NCI-H345 (cell line): ENCODE data around the gene YEATS2.

Source experiments
- DNase-seq: peaks from one replicate; lab custom pipeline; 2025; lab: John Stamatoyannopoulos, UW

The YEATS2 gene

DNA sequence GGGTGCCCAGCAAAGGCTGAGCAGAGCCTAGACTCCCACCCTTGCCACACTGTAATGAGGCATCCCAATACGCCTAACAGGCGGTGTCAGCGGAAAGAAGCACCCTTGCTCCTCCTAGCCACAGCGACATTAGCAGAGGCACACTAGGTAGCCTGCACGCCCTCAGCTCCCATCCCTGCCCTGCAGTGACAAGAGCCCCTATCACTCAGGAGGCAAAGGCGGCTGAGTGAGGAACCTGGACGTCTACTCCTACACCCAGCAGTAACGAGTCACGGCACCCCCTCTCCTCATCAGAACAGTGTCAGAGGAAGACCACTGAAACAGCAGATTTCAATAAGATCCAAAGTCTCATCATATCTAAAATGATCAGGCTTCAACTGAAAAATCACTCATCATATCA, 139.8 kb downstream of the YEATS2 start:
- no peak for DNase-seq

DNA sequence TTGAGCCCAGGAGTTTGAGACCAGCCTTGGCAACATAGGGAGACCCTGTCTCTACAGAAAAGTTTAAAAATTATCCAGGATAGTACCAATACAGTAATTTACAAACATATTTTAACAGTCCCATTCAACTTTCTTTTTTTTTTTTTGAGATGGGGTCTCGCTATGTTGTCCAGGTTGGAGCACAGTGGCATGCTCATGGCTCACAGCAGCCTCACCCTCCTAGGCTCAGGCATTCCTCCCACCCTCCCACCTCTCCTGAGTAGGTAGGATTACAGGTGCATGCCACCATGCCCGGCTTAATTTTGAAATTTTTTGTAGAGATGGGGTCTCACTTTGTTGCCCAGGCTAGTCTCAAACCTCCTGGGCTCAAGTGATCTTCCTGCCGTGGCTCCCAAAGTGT, 140.3 kb downstream of the YEATS2 start:
- DNase-seq: no peak

DNA sequence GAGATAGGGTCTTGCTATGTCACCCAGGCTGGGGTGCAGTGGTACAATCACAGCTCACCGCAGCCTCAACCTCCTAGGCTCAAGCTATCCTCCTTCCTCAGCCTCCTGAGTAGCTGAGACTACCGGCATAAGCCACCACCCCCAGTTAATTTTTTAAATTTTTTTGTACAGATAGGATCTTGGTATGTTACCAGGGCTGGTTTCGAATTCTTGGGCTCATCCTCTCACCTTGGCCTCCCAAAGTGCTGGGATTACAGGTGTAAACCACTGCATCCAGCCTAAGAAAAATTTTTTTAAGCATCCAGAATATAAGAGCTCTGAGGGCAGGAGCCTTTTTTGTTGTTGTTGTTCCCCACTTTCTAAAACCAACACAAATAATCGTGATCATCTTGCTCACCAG, 142.2 kb downstream of the YEATS2 start:
- no peak for DNase-seq

DNA sequence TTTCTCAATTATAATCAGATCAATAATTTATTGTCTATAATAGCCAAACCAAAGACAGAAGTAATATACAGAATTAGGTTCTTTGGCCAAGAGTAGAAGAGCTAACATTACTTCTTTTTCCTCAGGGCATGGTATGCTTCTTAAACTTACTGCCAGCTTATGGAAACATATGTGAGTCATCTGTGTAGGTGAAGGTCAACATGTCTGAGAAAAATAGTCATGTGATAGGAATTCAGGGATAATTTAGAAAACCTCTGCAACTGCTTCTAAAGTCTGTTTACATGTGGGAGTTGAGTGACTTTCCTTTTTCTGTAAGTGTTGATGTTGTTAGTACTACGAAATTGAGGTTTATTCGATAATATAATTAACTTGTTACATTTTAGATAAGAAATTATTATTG, 147.0 kb downstream of the YEATS2 start:
- DNase-seq: no peak

GRCh38 chr3:183845090-183845489, 147.5 kb downstream of the YEATS2 start:
- no peak for DNase-seq

- DNase-seq: no peak
Measured at GRCh38 chr3:183845608-183846288, 148.2 kb downstream of the YEATS2 start.

DNA sequence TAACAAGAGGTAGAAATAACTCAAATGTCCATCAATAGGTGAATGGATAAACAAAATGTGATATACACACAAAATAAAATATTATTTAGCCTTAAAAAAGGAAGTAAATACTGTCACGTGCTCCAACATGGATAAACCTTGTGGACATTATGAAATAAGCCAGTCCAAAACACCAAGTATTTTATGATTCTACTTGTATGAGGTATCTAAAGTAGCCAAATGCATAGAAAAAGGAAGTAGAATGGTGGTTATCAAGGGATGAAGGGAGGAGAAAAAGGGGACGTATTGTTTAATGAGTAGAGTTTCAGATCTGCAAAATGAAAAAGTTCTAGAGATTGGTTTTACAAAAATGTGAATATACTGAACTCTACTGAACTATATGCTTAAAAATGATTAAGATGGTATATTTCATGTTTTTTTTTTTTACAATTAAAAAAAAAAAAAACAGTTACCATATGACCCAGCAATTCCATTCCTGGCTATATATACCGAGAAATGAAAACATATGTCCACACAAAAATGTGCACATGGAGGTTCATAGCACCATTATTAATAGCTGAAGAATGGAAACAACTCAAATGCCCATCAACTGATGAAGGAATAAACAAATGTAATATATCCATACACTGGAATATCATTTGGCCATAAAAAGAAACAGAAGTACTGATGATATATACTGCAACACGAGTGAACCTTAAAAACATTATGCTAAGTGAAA, 156.9 kb downstream of the YEATS2 start:
- no peak for DNase-seq

- DNase-seq: no peak
Measured at GRCh38 chr3:183857863-183858262, 160.3 kb downstream of the YEATS2 start.
